Right renal cortex interstitium (tissue), 3 donors: Measurements from ENCODE around the gene BAD. TPM values are rescaled to one million over a fixed set of nuclear protein-coding genes. Genes with fewer than 3 reads are reported as not detected.
A peak's percentile ranks its signal among the peaks of the same experiment; 100 is the strongest.

ENCODE experiments used
- DNase-seq, 3 donors: peaks; one replicate each; pipeline ENCODE4 v3.0.0-alpha.2; 2013; ENCODE audit warnings: low read depth in 3 of 3, low spot score in 2 of 3
- polyA plus RNA-seq, 3 donors: library from polyadenylated mRNA; unstranded; fragments of 120-200 nt; gene quantifications; one replicate each; pipeline ENCODE4 v1.2.1, GENCODE V29; 2013; ENCODE audit not compliant: insufficient read length in 3 of 3

Gene BAD
- polyA plus RNA-seq, 3 donors: 33.6 to 45.9 (median 41.2) TPM

GRCh38 chr11:64232967-64233315 lies 51.5 kb downstream of the BAD start:
- DNase-seq: no peak

GRCh38 chr11:64232182-64232966 lies 52.1 kb downstream of the BAD start:
- no peak for DNase-seq

- DNase-seq: no peak
Observed at GRCh38 chr11:64231546-64231945, 52.9 kb downstream of the BAD start.

GRCh38 chr11:64230985-64231365 lies 53.5 kb downstream of the BAD start:
- no peak for DNase-seq

GRCh38 chr11:64230171-64230984 lies 54.1 kb downstream of the BAD start, which contains the start of gene DNAJC4:
DNAJC4 (plus strand) TSS chr11:64230548; CDS start chr11:64230855, 307 bp downstream.
- DNase-seq: peak; percentile 87 to 94 (median 89)

GRCh38 chr11:64229744-64230170 lies 54.7 kb downstream of the BAD start:
- DNase-seq: no peak

- DNase-seq: no peak
Observed at GRCh38 chr11:64229090-64229743, 55.2 kb downstream of the BAD start.

GRCh38 chr11:64227405-64227956 lies 57.0 kb downstream of the BAD start:
- no peak for DNase-seq

GRCh38 chr11:64226507-64227051 lies 57.9 kb downstream of the BAD start:
- no peak for DNase-seq

GRCh38 chr11:64225608-64226506 lies 58.6 kb downstream of the BAD start, which contains the start of the genes NUDT22 and TRPT1:
NUDT22 (plus strand) TSS chr11:64226274; CDS start chr11:64226653, 379 bp downstream.
TRPT1 (minus strand) TSS chr11:64226186; CDS start chr11:64225860, 326 bp downstream.
- peak in 1 of 3 donors; percentile 74 for DNase-seq

GRCh38 chr11:64224891-64225607 lies 59.4 kb downstream of the BAD start:
- no peak for DNase-seq

- no peak for DNase-seq
Observed at GRCh38 chr11:64224151-64224890, 60.1 kb downstream of the BAD start.

GRCh38 chr11:64223001-64223651 lies 61.3 kb downstream of the BAD start:
- no peak for DNase-seq

- no peak for DNase-seq
Observed at GRCh38 chr11:64222651-64223000, 61.8 kb downstream of the BAD start.

- no peak for DNase-seq
Observed at GRCh38 chr11:64220798-64221197, 63.7 kb downstream of the BAD start.

- no peak for DNase-seq
Observed at GRCh38 chr11:64220271-64220670, 64.2 kb downstream of the BAD start.
